GM21526 (cell line): ENCODE results near the gene TSPAN14.

Experiments
- ATAC-seq: cut with Tn5 transposase; IDR thresholded peaks from one replicate; pipeline ENCODE4 v1.9.1; 2021; ENCODE audit warnings: moderate library complexity; ENCODE audit not compliant: unreplicated experiment, low FRiP score

TSPAN14 gene

GRCh38 chr10:80569131-80569895 lies 115.2 kb downstream of the TSPAN14 start:
- no peak for ATAC-seq

DNA sequence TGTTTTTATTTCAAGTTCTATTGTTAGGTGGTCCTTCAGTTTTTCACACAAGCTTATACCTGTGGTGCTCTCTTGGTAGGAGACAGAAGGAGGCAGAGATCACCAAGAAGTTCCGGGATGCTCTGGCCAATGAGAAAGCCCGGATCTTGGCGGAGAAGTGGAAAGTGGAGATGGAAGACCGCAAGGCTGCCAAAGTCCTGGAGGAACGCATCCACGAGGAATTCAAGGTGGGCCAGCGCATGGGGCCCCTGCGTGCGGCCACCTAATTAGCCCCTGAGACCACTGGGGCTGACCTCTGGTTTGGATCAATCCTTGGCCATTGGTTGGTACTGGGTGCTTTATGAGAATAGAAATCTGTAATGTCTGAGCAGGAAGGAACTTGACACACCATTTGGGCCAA lies 117.2 kb downstream of the TSPAN14 start:
- ATAC-seq: no peak

GRCh38 chr10:80579181-80579763 lies 125.2 kb downstream of the TSPAN14 start:
- ATAC-seq: no peak

- no peak for ATAC-seq
Observed at GRCh38 chr10:80579849-80580637, 125.9 kb downstream of the TSPAN14 start.

GRCh38 chr10:80580638-80581468 lies 126.7 kb downstream of the TSPAN14 start:
- no peak for ATAC-seq

DNA sequence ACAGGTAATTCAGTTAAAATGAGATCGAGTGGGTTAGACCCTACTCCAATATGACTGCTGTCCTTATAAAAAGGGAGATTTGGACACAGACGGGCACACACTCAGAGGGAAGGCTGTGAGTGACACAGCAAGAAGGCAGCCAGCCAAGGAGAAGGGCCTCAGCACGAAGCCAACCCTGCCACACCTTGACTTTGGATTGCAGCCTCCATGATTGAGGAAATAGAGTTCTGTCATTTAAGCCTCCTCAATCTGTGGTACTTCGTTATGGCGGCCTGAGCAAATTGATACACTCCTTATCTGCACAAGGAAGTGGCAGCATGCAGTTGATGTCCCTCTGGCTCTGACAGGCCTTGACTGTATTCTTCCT lies 127.3 kb downstream of the TSPAN14 start:
- no peak for ATAC-seq

GRCh38 chr10:80582286-80582960 lies 128.3 kb downstream of the TSPAN14 start:
- no peak for ATAC-seq
